Stimulated activated CD8-positive, alpha-beta memory T cell treated with anti-CD3 and anti-CD28 coated beads, Interleukin-15, amount 100 ng/mL, for 4 hours (primary cell): ENCODE results near the gene ZNF763.
"Not testable (repeated sequence)": the region's sequence is repeated elsewhere in the genome, so short reads cannot be mapped to it uniquely, and the experiment has no call there.

Experiments used
- DNase-seq, 2 donors: peaks; one replicate each; pipeline ENCODE4 v3.0.0-alpha.2; 2020; ENCODE audit warnings: low read depth in 2 of 2

The ZNF763 gene

DNA sequence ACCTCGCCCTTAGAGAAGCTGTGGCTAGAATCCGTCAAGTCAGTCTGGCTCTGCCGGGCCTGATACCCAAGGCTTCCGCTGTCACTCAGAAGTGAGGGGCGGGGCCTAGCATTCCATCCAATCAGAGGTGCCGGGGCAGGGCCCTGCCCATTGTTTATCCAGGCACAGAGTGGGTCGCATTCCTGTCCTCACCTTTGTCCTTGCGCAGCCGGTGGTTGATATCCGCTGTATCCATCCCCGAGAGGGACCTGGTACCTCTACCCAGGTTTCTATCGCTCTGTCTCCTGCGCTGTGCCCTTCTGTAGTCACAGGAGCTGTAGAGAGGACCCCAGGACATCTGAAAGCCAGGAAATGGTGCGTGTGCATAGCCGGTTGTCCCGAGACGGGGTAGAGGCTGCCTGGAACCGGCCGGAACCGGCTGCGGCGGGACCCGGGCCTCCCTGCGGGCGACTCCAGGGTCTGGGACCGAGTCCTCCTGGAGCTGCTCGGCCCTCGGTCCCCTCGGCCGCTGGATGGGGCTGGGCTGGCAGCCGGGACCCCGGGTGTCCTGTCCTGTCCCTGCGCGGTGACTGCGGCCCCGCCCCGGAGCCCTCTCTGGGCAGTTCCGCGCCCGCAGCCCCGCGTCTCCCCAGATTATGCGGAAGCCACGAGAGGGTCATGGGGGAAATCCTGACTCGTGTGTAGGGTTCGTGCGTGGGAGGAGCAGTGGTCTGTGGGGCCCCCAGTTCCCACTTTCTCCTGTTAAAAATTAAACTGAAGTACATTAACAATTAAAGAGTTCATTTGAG, at the start of gene ZNF763:
ZNF763 (plus strand) TSS at position 183 of the 788 bp plus-strand sequence; CDS start at position 352, 169 bp downstream.
- peak; percentile 60 to 75 for DNase-seq

DNA sequence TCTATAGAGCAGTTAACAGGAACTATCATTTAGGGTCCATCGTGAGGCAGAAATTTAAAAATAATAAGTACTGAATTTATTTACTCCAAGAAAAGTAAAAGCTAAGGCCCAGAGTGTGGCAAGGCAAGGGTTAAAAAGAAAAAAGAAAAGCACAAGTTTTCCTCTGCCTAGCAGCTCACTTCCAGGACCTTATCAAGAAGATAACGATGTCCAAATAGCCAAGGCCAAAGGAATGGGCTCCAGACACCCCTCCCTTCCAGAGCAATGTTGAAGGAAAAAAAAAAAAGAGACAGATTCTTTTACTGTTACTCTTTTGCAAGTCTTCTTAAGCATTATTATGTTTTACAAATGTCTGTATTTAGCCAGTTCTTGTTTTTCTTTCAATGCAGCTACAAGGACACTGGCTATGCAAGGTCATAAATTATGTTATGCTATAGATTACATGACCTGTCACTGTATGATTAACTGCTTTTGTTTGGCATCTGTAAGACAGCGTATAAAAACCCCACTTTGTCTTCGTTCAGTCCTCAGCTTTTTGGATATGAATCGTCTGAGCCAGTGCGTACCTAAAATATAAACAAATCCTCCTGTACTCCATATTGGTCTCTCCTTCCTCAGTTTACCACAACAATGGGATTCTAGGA, 42.9 kb upstream of the ZNF763 start:
- no peak for DNase-seq

DNA sequence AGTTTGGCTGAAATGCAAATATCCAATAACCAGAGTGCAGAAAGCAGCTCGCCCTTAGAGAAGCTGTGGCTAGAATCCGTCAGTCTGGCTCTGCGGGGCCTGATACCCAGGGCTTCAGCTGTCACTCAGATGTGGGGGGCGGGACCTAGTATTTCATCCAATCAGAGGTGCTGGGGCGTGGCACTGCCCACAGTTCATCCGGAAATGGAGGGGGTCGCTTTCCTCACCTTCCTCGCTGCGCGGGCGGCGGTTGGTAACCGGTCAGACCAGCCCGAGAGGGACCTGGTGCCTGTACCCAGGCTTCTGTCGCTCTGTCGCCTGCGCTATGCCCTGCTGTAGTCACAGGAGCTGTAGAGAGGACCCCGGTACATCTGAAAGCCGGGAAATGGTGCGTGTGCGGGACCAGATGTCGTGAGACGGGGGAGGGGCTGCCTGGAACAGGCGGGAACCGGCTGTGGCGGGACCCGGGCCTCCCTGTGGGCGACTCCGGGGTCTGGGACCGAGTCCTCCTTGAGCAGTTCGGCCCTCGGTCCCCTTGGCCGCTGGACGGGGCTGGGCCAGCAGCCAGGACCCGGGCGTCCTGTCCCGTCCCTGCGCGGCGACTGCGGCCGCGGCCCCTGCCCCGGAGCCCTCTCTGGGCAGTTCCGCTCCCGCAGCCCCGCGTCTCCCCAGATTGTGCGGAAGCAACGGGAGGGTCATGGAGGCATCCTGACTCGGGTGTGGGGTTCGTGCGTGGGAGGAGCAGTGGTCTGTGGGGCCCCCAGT, 39.8 kb upstream of the ZNF763 start, which contains the start of gene ZNF700:
ZNF700 (plus strand) TSS at position 222 of the 765 bp plus-strand sequence; CDS start at position 326, 104 bp downstream.
- DNase-seq, result peak; percentile 80 to 90

DNA sequence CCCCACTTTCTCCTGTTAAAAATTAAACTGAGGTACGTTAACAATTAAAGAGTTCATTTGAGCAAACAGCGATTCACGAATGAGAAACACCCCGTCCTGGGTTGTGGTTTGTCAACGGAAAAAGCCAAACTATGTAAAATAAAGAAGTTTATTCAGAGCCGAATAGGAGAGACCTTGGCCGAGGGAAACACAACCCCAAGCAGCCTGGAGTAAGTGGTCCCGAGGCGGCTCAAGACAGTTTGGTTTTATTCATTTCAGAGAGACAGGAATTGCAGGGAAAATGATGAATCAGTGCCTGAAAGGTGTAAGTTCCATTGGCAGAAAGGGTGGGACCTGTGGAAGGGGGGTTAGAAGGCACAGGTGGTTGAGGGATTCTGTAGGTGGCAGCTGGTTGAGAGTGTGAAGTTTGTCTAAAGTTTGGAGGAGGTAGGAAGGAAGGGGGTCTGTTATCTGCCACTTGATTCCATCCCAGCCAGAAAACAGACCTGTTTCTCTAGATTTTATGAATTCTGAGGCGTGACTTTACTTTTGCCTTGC, 39.1 kb upstream of the ZNF763 start:
- DNase-seq, result not testable (repeated sequence)

DNA sequence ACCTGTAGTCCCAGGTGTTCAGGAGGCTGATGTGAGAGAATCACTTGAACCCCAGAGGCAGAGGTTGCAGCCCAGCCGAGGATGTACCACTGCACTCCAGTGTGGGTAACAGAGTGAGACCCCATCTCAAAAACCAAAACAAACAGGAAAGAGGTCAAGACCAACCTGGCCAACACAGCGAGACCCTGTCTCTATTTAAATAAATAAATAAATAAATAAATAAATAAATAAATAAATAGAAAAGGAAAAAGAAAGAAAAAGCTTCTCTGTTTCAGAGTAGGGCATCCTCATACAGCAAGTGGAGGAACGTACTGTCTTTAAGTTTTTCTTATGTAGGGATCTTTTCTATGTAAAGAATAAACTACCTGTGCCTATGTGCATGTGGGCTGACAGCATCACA, 37.6 kb upstream of the ZNF763 start:
- DNase-seq, result no peak

DNA sequence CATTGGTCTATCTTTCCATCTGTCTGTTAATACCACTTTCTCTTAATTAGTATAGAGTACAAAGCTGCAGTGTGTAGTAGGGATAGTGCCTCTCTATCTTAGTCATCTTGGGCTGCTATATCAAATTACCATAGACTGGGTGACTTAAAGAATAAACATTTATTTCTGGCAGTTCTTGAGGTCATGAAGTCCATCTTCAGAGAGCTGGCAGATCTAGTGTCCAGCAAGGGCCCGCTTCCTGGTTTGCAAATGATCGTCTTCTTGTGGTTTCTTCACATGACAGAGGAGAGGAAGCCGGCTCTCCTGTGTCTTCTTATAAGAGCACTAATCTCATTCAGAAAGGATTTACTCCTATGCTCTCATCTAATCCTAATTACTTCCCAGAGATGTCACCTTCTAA, 33.8 kb upstream of the ZNF763 start:
- no peak for DNase-seq

DNA sequence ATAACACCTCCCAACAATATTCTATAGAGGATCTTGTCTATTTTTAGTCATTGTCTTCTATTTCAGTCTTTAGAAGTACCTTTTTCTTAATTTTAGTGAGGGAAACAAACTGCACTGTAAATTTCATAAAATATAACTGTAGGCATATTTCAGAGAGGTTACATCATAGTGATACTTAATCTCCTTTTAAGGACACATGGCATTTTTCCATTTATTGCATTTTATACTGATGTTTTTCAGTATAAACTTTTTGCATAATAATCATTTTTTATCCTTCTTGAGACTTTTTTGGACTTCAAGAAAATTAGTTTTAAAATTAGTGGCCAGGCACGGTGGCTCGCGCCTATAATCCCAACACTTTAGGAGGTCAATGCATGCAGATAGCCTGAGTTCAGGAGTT, 33.3 kb upstream of the ZNF763 start:
- no peak for DNase-seq

DNA sequence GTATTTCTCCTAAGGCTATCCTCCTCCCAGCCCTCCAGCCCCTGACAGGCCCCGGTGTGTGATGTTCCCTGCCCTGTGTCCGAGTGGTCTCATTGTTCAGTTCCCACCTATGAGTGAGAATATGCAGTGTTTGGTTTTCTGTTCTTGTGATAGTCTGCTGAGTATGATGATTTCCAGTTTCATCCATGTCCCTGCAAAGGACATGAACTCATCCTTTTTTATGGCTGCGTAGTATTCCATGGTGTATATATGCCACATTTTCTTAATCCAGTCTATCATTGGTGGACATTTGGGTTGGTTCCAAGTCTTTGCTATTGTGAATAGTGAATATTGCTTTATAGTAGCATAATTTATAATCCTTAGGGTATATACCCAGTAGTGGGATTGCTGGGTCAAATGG, 29.0 kb upstream of the ZNF763 start:
- not testable (repeated sequence) for DNase-seq

DNA sequence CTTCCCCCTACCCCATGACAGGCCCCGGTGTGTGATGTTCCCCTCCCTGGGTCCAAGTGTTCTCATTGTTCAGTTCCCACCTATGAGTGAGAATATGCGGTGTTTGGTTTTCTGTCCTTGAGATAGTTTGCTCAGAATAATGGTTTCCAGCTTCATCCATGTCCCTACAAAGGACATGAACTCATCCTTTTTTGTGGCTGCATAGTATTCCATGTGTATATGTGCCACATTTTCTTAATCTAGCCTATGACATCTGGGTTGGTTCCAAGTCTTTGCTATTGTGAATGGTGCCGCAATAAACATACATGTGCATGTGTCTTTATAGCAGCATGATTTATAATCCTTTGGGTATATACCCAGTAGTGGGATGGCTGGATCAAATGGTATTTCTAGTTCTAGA, 26.5 kb upstream of the ZNF763 start:
- DNase-seq, result not testable (repeated sequence)

DNA sequence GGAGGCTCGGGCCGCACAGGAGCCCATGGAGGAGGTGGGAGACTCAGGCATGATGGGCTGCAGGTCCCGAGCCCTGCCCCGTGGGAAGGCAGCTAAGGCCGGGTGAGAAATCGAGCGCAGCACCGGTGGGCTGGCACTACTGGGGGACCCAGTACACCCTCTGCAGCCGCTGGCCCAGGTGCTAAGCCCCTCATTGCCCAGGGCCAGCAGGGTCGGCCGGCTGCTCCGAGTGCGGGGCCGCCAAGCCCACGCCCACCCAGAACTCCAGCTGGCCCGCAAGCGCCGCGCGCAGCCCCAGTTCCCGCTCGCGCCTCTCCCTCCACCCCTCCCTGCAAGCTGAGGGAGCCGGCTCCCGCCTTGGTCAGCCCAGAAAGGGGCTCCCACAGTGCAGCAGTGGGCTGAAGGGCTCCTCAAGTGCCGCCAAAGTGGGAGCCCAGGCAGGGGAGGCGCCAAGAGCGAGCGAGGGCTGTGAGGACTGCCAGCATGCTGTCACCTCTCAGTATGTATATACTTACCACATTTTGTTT, 23.4 kb upstream of the ZNF763 start:
- not testable (repeated sequence) for DNase-seq

DNA sequence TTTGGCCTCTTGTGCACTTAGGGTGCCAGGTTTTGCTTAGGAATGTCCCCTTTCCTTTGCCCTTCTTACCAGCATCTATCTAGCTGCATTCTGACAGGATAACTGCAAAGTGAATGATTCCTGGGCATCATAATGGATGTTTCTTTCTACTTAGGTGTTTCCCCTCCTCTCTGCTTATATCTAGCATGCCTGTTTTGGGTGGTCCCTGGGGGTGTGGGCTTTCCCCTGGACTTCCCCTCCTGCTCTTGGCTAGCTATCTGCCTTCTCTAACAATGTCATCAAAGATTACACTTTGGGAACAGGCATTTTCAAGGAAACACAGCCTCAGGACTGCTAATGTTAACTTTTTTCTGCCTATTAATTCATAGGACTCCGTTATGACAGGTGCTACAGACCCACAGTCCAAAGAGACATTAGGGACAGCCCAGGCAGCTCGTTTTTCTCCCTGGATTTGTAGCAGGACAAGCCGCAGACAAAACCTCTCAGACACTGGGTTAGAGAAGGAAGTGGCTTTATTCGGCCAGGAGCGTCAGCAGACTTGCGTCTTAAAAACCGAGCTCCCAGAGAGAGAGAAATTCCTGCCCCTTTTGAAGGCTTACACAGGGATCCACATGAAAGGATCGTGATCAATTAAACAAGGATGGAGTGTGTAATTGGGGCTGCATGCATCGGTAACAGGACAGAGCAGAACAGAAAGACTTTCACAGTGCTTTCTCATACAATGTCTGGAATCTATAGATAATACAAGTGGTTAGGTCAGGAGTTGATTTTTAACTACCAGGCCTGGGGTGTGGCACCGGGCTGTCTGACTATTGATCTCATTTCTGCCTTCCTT, 22.6 kb upstream of the ZNF763 start:
- DNase-seq, result no peak

DNA sequence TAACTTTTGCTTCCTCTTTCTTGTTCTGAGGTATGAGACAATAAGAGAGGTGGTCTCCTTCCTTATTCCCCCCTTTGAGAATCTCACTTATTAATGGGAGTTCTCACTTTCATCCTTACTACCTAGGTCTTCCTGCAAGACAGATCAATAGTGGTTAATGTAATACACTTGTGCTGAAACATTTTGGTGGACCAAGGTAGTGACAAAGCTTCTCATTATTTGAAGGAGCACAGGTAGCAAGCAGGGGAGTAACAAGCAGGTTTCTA, 22.1 kb upstream of the ZNF763 start:
- no peak for DNase-seq

DNA sequence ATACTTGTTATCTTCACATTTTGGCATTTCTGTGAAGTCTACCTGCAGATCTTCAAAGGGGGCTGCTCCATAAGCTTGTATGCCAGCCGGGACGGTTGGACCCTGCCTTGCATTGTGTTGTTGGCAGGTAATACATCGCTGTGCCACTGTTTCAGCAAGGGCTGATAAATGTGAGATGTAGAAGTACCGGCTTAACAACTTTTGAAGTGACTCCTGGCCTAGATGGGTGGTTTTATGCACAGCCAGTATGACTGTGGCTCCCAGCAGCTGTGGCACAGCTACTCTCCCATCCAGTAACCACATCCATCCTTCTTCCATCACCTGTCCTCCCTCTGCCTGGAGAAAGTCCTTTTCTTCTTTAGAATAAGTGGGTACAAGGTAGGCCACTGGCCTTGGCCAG, 20.2 kb upstream of the ZNF763 start:
- no peak for DNase-seq

DNA sequence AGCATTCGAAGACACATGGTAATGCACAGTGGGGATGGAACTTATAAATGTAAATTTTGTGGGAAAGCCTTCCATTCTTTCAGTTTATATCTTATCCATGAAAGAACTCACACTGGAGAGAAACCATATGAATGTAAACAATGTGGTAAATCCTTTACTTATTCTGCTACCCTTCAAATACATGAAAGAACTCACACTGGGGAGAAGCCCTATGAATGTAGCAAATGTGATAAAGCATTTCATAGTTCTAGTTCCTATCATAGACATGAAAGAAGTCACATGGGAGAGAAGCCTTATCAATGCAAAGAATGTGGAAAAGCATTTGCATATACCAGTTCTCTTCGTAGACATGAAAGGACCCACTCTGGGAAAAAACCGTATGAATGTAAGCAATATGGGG, 16.2 kb upstream of the ZNF763 start:
- DNase-seq, result no peak

DNA sequence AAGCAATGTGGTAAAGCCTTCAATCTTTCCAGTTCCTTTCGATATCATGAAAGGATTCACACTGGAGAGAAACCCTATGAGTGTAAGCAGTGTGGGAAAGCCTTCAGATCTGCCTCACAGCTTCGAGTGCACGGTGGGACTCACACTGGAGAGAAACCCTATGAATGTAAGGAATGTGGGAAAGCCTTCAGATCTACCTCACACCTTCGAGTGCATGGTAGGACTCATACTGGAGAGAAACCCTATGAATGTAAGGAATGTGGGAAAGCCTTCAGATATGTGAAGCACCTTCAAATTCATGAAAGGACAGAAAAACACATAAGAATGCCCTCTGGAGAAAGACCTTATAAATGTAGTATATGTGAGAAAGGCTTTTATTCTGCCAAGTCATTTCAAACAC, 15.6 kb upstream of the ZNF763 start:
- no peak for DNase-seq

DNA sequence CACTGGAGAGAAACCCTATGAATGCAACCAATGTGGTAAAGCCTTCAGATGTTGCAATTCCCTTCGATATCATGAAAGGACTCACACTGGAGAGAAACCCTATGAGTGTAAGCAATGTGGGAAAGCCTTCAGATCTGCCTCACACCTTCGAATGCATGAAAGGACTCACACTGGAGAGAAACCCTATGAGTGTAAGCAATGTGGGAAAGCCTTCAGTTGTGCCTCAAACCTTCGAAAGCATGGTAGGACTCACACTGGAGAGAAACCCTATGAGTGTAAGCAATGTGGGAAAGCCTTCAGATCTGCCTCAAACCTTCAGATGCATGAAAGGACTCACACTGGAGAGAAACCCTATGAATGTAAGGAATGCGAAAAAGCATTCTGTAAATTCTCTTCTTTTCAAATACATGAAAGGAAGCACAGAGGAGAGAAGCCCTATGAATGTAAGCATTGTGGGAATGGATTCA, 15.2 kb upstream of the ZNF763 start:
- not testable (repeated sequence) for DNase-seq

DNA sequence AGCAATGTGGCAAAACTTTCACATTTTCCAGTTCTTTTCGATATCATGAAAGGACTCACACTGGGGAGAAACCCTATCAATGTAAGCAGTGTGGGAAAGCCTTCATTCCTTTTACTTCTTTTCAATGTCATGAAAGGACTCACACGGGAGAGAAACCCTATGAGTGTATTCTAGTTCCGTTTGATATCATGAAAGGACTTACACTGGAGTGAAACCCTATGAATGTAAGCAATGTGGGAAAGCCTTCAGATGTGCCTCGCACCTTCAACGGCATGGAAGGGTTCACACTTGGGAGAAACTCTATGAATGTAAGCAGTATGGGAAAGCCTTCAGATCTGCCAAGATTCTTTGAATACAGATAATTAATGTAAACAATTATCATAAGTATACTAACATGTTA, 14.5 kb upstream of the ZNF763 start:
- DNase-seq, result no peak

DNA sequence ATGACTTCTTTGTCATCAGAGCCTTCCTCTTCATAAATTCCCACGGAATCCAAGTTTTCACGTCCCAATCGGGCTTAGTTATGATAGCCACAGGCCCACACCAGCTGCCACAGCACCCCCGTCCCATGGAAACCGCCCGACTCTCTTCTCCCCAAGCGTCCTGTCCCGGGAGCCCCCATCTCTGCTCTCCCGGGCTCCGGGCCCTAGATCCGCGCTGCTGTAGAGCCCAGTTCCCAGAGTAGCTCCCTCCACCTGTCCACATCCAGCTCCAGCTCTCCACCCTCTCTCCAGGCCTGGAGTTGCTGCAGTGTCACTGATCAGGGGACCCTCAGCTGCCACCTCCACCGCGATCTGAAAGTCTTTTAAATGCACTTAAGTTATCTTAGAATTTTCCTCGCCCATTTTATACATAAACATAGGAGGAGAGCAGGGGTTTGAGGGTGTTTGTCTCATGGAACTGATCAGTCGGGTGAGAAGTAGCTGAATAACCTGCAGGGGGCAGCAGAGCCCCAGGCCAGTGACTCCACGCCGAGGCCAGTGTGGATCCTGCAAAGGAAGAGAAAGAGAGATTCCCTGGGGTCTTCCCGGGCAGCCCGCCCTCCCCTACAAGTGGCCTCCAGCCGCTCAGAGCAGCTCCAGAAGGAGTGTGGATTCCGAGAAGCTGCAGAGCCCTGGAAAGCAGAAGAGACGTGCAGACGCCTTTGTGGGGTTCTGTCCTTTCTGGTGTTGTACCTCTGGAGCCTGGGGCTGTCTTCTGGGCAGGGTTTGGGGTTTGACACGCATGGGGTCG, 1.1 kb upstream of the ZNF763 start:
- peak; percentile 21 to 37 for DNase-seq

DNA sequence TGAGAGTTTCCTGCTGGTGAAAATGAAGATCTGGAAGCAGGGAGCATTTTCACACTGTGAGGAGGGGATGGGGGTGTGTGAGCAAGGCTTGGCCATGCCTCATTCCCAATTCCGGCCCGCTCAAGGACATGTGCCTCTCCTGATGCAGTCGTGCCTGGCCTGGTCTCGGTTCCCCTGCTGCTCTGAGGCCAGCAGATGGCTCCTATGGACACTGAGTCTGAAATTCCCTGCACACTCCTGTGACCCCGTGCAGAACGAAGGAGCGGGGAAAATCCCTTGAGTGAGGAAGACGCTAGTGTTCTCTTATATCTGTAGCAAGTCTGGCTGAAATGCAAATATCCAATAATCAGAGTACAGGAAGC, 363 bp upstream of the ZNF763 start:
- no peak for DNase-seq

DNA sequence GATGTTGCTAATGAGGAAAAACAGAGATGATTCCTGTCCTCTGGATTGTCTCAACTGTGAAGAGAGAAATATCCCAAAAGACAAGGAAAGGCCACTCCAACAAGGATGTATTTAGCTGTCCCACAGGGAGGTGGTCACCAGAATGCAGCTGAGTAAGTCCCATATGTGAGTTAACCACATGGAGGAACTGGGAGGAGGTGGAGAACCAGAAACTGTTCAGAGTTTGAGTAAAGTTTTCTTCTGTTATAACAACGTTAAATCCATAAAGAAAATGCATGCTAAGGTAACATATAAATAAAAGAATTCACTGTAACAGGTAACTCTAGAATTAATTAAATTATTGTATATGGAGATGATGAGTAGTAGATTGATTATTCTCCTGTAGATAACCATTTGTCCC, 5.3 kb downstream of the ZNF763 start:
- no peak for DNase-seq
